ENCODE results near the gene NCEH1. TPM values are rescaled to one million over a fixed set of nuclear protein-coding genes. Genes with fewer than 3 reads are reported as not detected.
"Not testable (repeated sequence)": the region's sequence is repeated elsewhere in the genome, so short reads cannot be mapped to it uniquely, and the experiment has no call there.

The NCEH1 gene
- total and polyA plus RNA-seq, 9 of the 15 experiments (the other 6 are each of a cell fraction or from before 2014, with no cell fraction given): 1.3 to 5.0 (median 2.8) TPM

DNA sequence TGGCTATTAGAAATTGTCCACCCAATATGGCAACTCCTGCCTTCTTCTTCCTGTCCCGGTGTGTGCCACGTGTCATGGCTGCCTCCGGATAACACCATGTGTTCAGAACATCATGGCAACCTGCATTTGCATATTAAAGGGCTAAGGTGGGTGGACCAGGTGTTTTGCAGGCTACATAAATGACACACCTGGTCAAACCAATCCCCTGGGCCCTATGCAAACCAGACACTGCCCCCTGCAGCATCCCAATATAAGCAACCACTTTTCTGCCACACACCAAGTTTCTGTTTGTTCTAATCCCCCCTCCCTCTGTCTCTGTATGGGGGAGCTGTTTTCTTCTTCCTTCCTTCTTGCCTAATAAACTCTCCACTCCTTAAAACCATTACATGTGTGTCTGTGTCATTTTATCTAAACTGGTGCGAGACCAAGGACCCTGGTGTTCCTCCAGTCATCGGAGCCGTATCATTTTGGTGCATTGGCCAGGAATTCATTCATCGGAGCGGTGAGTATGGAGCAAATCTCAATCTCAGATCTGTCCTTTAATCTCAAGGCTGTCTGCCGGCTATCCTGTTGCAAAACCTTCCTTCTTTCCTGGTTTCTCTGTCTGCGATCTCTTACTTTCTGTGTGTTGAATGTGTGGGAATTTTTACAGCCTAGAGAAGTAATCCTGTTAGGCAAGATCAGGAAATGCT, 44.5 kb downstream of the NCEH1 start:
- TF ChIP-seq CREB5 (CRISPR knock-in tag; IDR thresholded peaks at IDR 0.05) (no peak), CTCFL (IDR thresholded peaks at IDR 0.05; ENCODE audit: borderline replicate concordance, insufficient read depth, low read depth, low read length, poor library complexity, severe bottlenecking) (peak; percentile 15), NFXL1 (CRISPR knock-in tag; IDR thresholded peaks at IDR 0.05) (no peak)
- TF ChIP-seq, protein P1, sequence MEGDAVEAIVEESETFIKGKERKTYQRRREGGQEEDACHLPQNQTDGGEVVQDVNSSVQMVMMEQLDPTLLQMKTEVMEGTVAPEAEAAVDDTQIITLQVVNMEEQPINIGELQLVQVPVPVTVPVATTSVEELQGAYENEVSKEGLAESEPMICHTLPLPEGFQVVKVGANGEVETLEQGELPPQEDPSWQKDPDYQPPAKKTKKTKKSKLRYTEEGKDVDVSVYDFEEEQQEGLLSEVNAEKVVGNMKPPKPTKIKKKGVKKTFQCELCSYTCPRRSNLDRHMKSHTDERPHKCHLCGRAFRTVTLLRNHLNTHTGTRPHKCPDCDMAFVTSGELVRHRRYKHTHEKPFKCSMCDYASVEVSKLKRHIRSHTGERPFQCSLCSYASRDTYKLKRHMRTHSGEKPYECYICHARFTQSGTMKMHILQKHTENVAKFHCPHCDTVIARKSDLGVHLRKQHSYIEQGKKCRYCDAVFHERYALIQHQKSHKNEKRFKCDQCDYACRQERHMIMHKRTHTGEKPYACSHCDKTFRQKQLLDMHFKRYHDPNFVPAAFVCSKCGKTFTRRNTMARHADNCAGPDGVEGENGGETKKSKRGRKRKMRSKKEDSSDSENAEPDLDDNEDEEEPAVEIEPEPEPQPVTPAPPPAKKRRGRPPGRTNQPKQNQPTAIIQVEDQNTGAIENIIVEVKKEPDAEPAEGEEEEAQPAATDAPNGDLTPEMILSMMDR (IDR thresholded peaks at IDR 0.05 in 2 of 3, conservative IDR thresholded peaks at IDR 0.05 in 1 of 3; ENCODE audit: insufficient read depth in 2 of 3, low read depth in 1 of 3, low read length in 3 of 3): peak in 1 of 3 experiments; percentile 16; a peak in 1 of 6 replicates
- no peak for DNase-seq (ENCODE audit: extremely low read depth in 1 of 4, low spot score in 3 of 4)
- FAIRE-seq: no peak
- no peak overlapping the region for H2AFZ ChIP-seq (ENCODE audit: low read depth, low read length)
- H3K4me1 ChIP-seq (replicated peaks in 1 of 2; ENCODE audit: control insufficient read depth in 2 of 2, insufficient read depth in 2 of 2, low read length in 2 of 2): no peaks in the 10 kb centered on the region
- no peaks in the 10 kb centered on the region for H4K20me1 ChIP-seq (replicated peaks; ENCODE audit: control insufficient read depth, insufficient read depth, low read length)
- in situ Hi-C loops (cut with MboI) (no loop called here), intact Hi-C loops (cut with micrococcal nuclease) (loop anchor here (1.0 to 5.0 kb wide), 4 partner anchors 70 to 829 kb away; no protein-coding TSS in a partner anchor)
- H3K4me2 ChIP-seq (ENCODE audit: insufficient read depth, low read length): no peak overlapping the region
- H3K9me1 ChIP-seq (ENCODE audit: control insufficient read depth, insufficient read depth, low read length): no peaks in the 10 kb centered on the region
- H3K4me3 ChIP-seq: no peak overlapping the region
- no peak overlapping the region for H3K27ac ChIP-seq (ENCODE audit: extremely low read depth, low read depth, low read length)
- WGBS (ENCODE audit: insufficient coverage, low coverage, missing lambda C conversion rate): 81% methylated on average over 10 of the region's 10 CpGs
- H3K9ac ChIP-seq (ENCODE audit: insufficient read depth in 1 of 2, low read depth in 2 of 2, low read length in 2 of 2): no peak overlapping the region
- ChIA-PET POLR2A (no interaction called here), CTCF (ENCODE audit: low intra/inter-chr PET ratio) (interaction anchor here (0.7 to 1.6 kb wide), 6 partner anchors 176 to 1705 kb away, joined by 3 to 8 read pairs (median 4); no protein-coding TSS in a partner anchor)
- no peaks in the 10 kb centered on the region for H3K79me2 ChIP-seq (ENCODE audit: control insufficient read depth, insufficient read depth, low read length)
- no peaks in the 10 kb centered on the region for H3K27me3 ChIP-seq (ENCODE audit: control insufficient read depth in 2 of 2, insufficient read depth in 2 of 2, low read length in 2 of 2)
- no peak for ATAC-seq
- 0 out of 2 replicates have a peak, but pooled peaks cover 3% of the 10 kb centered on the region for H3K9me3 ChIP-seq (replicated peaks; ENCODE audit: control insufficient read depth, insufficient read depth, low read depth, low read length)
- no peaks in the 10 kb centered on the region for H3K36me3 ChIP-seq (ENCODE audit: control insufficient read depth, insufficient read depth, low read length)
- no TSS peak for BruUV-seq (replicated peaks)

DNA sequence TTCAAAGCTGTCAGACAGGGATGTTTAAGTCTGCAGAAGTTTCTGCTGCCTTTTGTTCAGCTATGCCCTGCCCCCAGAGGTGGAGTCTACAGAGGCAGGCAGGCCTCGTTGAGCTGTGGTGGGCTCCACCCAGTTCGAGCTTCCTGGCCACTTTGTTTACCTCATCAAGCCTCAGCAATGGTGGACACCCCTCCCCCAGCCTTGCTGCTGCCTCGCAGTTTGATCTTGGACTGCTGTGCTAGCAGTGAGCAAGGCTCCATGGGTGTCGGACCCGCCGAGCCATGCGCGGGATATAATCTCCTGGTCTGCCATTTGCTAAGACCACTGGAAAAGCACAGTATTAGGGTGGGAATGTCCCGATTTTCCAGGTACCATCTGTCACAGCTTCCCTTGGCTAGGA, 45.4 kb downstream of the NCEH1 start:
- in situ Hi-C loops (cut with MboI); H3K9me1 ChIP-seq (ENCODE audit: control insufficient read depth, insufficient read depth, low read length); BruUV-seq (replicated peaks); H3K4me1 ChIP-seq (replicated peaks in 1 of 2; ENCODE audit: control insufficient read depth in 2 of 2, insufficient read depth in 2 of 2, low read length in 2 of 2); POLR2A ChIA-PET; H3K79me2 ChIP-seq (ENCODE audit: control insufficient read depth, insufficient read depth, low read length); H3K9me3 ChIP-seq (replicated peaks; ENCODE audit: control insufficient read depth, insufficient read depth, low read depth, low read length); H3K9ac ChIP-seq (ENCODE audit: insufficient read depth in 1 of 2, low read depth in 2 of 2, low read length in 2 of 2); H3K36me3 ChIP-seq (ENCODE audit: control insufficient read depth, insufficient read depth, low read length); ATAC-seq; H3K27ac ChIP-seq (ENCODE audit: extremely low read depth, low read depth, low read length); H2AFZ ChIP-seq (ENCODE audit: low read depth, low read length); FAIRE-seq; H4K20me1 ChIP-seq (replicated peaks; ENCODE audit: control insufficient read depth, insufficient read depth, low read length); H3K27me3 ChIP-seq (ENCODE audit: control insufficient read depth in 2 of 2, insufficient read depth in 2 of 2, low read length in 2 of 2); DNase-seq (ENCODE audit: extremely low read depth in 1 of 4, low spot score in 3 of 4); H3K4me2 ChIP-seq (ENCODE audit: insufficient read depth, low read length); CTCF ChIA-PET (ENCODE audit: low intra/inter-chr PET ratio); H3K4me3 ChIP-seq: not testable (repeated sequence)
- intact Hi-C loops (cut with micrococcal nuclease): loop anchor here (5.0 kb wide), 1 partner anchor 828 kb away; no protein-coding TSS in a partner anchor
- WGBS (ENCODE audit: insufficient coverage, low coverage, missing lambda C conversion rate): 70% methylated on average over 9 of the region's 9 CpGs
